Measurements from ENCODE around the gene CASP12.

GRCh38 chr11:104944076-104944475 lies 45.8 kb upstream of the CASP12 start:
- no peak for TF ChIP-seq EZH2 (IDR thresholded peaks at IDR 0.05)
- TF ChIP-seq POLR2AphosphoS5 (IDR thresholded peaks at IDR 0.05; ENCODE audit: borderline replicate concordance, low read depth, low read length) = no peak

Measured in SK-N-MC (cell line).